HuH-7 (cell line): ENCODE results near the gene RSBN1L.
"Not testable (repeated sequence)": the region's sequence is repeated elsewhere in the genome, so short reads cannot be mapped to it uniquely, and the experiment has no call there.

ENCODE experiments used
- DNase-seq: peaks from one replicate; pipeline ENCODE4 v3.0.0; 2011; ENCODE audit warnings: low spot score

The RSBN1L gene

DNA sequence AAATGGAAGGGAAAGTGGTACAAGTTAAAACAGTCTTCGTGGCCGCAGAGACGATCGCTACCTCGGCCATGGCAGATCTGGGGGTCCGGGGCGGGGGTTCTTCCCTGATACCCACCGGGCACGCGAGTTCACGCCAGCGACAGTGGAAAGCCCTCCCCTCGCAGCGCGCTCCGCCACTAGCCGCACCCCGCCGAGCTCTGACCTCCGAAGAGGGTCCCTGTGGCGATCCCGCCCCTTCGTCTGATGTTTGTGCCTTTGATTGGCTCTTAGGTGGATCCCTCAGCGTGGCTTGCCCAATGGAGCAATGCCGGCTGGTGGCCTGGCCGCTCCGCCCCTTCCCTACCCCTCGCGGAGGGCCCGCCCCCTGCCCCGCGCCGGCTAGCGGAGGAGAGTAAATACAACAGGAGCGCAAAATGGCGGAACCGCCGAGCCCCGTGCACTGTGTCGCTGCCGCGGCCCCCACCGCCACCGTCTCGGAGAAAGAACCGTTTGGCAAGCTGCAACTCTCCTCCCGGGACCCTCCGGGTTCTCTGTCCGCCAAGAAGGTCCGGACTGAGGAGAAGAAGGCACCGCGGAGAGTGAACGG, at the start of gene RSBN1L:
TSS of gene RSBN1L (plus strand) at position 403 of the 586 bp plus-strand sequence. CDS start at position 414, 11 bp downstream.
- DNase-seq: peak; percentile 81

- no peak for DNase-seq
These were observed 47.4 kb upstream of the RSBN1L start for GRCh38 chr7:77648742-77649338.

DNA sequence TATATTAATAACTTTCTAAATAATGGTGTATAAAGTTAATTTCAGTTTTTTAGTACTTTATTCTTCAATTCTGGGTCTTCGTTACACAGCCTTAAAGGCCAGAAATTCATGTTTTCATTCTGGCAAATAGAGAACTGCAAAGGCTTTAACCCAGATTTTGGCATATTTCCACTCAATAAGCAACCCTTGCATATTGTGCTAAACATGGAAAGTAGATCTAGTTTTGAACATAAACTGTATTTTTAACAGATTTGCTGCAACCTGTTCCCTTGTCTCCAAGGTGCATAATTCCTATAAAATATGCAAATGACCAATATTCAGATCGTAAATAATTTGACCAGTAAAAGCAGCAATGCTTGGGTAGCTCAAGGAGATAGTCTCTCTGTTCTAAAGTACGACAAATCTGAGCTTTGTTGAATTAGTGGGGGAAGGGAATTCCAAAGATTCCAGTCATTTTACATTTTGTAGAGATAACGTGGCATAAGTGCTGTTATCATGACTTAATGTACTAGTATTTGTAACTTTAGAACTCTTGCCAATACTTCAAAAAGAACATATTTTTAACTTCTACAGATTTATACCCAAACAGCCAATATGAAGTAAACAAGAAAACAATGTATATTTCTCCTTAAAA, 46.4 kb upstream of the RSBN1L start:
- no peak for DNase-seq

- peak; percentile 15 for DNase-seq
These were observed 44.6 kb upstream of the RSBN1L start for GRCh38 chr7:77651575-77652162.

DNA sequence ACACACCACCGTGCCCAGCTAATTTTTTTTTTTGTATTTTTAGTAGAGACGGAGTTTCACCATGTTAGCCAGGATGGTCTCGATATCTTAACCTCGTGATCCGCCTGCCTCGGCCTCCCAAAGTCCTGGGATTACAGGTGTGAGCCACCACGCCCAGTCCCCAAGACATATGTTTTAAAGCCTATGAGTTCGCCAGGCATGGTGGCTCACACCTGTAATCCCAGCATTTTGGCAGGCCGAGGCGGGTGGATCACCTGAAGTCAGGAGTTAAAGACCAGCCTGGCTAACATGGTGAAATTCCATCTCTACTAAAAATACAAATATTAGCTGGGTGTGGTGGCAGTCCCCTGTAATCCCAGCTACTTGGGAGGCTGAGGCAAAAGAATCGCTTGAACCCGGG, 43.4 kb upstream of the RSBN1L start:
- DNase-seq: not testable (repeated sequence)

DNA sequence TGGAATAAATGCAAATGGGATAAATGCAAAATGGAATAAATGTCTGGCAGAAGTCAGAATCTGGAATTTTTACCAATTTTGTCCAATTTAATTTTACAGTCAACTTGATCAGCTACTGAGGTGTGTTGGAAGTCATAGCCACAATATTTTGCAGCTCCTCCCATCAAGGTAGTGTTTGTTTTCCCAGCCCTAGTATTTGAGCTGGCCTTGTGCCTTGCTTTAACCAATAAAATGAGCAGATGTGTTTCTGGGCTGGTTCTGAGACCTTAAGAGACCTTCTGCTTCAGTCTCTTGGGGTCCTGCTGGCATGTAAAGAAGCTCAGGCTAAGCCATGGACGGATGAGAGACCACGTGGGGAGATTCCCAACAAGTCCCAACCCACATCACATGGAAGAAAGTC, 42.7 kb upstream of the RSBN1L start:
- no peak for DNase-seq

DNA sequence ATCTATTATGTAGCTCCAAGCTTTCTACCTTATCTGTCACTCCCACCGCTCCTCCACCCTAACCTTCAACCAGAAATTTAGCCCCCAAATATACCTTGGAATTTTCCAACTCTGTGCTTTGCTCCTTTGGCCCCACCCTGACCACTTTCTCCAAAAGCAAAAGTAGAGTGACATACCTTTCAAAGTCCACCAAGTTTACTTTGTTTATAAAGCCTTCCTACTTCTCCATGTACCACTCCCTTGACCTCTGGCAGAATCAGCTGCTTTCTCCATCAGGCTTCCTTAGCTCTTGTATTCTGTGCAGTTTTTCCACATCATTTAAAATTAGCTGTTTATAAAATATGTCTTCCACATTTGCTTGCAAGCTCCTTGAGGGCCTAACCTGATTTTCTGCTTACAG, 40.9 kb upstream of the RSBN1L start:
- DNase-seq: no peak

DNA sequence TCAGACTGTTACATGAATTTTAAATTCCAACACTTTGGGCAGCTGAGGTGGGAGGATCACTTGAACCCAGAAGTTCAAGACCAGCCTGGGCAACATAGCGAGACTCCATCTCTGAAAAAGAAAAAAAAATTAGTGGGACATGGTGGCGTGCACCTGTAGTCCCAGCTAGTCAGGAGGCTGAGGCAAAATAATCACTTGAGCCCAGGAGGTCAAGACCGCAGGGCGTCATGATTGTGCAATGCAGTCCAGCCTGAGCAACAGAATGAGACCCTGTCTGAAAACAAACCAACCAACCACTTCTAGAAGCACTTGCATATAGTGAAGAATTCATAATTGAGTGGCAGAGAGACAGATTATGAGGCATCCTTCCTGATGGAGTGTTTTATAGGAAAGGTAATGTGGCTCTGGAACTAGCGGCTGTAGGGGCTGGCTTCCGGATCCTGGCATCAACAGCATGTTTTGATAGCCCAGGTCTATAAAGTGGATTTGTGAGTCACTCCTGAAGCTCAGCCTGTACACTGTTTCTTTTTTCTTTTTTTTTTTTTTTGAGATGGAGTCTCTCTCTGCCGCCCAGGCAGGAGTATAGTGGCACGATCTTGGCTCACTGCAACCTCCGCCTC, 40.3 kb upstream of the RSBN1L start:
- DNase-seq: no peak

DNA sequence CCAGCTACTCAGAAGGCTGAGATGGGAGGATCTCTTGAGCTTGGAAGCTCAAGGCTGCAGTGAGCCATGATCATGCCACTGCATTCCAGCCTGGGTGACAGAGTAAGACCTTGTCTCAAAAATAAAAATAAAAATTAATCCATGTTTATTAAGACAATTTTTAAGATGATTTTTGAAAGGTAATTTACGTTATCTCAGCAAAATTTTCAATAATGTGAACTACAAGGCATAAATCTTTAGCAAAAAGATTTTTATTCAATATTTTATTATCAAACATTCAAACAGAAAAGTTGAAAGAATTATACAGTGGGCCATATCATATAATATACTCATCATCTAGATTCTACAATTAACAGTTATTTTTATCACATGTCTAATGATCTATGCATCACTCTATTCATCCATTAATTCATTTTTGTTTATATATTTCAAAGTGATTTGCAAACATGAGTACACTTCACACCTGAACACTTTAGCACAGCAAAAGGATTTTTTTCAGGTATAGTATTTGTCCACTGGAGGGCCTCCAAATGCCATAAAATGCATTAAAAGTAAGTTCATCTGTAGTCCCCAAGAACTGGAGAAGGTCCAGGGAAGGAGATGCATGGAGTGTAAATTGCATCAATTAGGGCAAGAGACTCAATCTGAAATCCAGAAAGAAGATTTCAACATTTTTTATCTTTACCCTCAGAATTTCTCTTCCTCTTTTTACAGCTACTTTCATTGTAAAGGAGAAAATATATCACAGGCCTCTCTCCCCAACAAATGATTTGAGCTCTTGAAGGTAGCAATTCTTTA, 38.6 kb upstream of the RSBN1L start:
- DNase-seq: peak; percentile 4

- no peak for DNase-seq
These were observed 37.3 kb upstream of the RSBN1L start for GRCh38 chr7:77658928-77659327.

DNA sequence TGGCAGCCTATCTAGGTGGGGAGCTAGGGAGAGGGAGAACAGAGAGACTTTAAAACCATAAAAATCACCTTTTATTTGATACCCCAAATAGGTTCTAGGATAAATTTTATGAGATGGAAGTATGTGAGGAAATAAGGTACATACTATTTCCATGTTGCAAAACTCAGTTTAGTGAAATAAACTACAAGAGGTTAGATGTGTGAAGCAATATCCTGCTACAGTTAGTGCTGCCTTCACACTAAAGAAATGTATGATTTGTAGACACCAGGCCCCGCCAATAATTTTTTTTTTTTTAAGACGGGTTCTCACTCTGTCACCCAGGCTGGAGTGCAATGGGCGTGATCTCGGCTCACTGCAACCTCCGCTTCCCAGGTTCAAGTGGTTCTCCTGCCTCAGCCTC, 34.4 kb upstream of the RSBN1L start:
- no peak for DNase-seq

- no peak for DNase-seq
These were observed 33.4 kb upstream of the RSBN1L start for GRCh38 chr7:77662869-77663268.

DNA sequence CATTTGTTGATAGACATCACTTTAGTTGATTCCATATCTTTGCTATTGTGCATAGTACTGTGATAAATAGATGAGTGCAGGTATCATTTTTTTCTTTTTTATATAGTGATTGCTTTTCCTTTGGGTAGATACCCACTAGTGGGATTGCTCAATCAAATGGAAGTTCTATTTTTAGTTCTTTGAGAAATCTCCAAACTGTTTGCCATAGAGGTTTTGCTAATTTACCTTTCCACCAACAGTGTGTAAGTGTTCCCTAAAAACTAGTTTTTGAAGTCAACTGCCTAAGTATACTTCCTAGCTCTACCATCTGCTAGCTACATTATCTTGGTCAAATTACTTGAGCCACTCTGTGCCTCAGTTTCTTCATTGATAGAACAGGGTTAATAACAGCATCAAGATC, 31.5 kb upstream of the RSBN1L start:
- DNase-seq: no peak

DNA sequence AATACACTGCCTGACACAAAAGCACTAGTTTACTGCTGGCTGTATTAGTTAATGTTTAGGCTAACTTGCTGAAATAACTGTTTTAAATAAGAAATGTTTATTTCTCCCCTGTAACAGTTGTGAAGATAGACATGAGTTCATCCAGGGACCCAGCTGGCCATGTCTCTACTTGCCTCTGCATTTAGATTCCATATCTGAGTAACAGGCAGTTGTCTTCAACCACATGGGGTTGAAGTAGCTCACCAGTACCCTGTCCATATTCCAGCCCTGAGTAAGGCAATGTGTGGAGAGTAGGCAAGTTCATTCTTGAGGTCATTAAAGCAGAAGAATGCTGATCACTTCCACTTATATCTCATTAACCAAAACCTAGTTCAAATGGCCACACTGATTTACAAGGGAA, 31.1 kb upstream of the RSBN1L start:
- no peak for DNase-seq

DNA sequence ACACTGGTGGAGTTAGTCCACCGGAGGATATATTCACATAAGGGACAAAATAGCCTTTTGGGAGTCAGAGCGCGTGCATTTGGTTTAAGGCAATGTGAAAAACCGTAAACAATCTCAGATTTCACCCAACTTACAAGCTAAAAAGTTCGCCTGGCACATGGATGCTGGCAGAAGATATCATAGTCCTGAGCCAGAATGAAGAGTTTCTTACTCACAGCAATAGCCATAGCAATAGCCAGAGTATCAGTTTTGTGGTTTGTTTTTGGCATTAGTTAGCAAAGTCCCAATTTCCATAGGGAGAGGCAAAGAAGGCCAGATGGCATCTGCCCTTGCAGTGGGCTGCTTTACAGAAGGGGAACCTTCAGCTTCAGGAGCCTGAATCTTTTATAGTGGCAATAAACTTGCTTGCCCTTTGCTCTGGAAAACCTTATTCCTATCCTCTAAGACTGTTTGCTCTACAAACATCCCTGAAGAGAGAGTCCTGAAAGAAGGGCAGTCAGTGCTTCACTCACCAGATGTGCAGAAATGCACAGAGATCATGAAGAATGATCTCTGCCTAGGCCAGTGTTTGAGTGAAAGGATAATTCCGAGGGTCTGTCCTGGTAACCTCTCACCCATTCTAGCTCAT, 28.7 kb upstream of the RSBN1L start:
- no peak for DNase-seq

DNA sequence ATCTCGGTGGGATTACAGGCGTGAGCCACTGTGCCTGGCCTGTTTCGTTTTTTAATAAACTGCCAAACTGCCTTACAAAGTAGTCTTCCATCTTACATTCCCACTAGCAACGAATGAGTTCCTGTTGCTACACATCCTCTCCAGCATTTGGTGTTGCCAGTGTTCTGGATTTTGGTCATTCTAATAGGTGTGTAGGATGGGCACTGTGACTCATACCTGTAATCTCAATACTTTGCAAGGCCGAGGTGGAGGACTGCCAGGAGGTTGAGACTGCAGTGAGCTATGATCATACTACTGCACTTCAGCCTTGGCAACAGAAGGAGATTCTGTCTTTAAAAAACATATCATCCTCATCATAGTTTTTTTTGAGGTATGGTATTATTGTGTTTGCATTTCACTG, 21.4 kb upstream of the RSBN1L start:
- DNase-seq: no peak

- no peak for DNase-seq
These were observed 16.7 kb upstream of the RSBN1L start for GRCh38 chr7:77679608-77680007.

- no peak for DNase-seq
These were observed 16.0 kb upstream of the RSBN1L start for GRCh38 chr7:77680266-77680665.

DNA sequence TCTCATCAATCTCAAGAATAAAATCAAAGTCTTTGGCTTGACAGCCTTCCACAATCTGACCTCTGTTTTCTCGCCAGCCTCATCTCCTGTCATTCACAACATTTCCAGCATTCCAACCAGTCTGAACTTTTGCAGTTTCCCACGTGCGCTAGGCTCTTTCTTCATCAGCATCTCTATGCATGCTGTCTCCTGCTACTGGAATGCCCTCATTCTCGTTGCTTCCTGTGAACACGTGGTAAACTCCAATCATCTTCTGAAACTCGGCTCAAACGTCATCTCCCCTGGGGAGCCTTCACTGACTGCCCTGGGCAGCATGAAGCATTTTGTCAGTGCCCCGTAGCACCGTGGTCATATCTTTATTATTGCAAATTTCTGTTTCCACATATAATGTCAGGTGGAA, 12.2 kb upstream of the RSBN1L start:
- no peak for DNase-seq

- DNase-seq: peak; percentile 5
These were observed 11.0 kb upstream of the RSBN1L start for GRCh38 chr7:77685233-77685632.

DNA sequence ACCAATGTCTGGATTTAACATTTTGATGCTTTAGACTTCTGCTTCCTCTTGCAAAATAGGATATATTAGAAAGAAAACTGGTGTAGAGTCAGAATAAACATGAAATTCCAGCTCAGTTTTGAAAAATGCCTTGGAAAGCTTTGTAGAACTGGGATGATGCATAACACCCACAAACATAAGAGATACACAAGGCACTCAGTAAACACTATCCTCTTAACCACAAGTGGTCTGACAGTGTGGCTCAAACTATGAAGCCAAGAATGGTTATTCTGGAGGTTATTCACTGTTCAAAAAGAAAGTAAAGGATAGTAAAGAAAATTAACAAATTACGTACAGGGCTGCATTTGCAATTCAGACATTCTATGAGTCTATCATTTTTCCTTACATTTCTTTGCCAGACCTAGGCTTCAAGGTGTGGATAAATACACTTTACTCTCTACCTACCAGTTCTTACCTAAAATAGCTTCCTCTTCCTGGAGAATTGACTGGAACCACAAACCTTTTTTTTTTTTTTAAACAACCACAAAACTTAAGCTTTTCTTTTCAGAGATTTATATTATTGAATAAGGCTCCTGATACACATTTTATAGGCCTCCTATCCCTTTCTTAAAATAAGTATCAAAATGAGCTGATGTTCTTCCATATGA, 9.0 kb upstream of the RSBN1L start:
- no peak for DNase-seq
